Uterus (tissue), 2 donors: Measurements from ENCODE around the gene GADD45B.

Experiments
- POLR2A ChIP-seq, 2 donors: fragments of 450-650 bp; IDR thresholded peaks; one replicate each; pipeline ENCODE4 v1.6.1; 2016; ENCODE audit warnings: antibody characterized with exemption in 2 of 2, mild to moderate bottlenecking in 1 of 2, moderate library complexity in 1 of 2
- TF ChIP-seq, protein P1 (sequence below), 4 experiments: fragments of 200-600 bp in 2 of 4; fragments of 450-650 bp in 2 of 4; sonication (generic) in 2 of 4; IDR thresholded peaks; one replicate each; pipeline ENCODE4 v1.5.1; 2016 to 2019; ENCODE audit warnings: antibody characterized with exemption in 4 of 4, mild to moderate bottlenecking in 2 of 4, moderate library complexity in 1 of 4

DNA sequence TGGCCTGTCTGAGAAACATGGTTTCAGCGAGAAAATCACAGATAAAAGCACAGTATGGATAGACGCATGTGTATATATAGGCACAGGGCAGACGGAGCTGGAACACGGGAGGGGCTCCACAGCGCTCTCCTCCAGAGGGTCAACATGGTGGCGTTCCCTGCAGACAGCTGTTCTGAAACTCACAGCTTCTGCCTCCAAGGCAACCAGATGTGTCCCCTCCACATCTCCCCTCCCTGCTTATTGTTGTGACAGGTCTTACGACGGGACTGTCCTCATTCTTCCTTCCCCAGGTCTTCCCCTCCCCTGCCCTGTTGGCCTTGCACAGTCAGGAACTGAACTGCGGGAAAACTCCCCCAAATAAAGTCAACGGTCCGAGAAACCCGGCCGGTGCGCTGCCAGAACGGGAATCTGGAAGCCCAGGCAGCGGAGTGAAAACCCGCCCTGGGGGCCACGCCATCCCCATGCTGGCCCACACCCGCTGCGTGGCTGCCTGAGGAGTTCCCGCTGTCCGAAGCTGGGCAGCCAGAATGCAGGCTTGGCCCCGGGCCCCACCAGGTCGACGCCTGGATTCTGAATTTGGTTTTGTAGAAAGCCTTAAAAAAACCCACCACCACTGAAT, 45.9 kb upstream of the GADD45B start:
- TF ChIP-seq POLR2A (IDR thresholded peaks at IDR 0.05), result no peak
- TF ChIP-seq, protein P1, sequence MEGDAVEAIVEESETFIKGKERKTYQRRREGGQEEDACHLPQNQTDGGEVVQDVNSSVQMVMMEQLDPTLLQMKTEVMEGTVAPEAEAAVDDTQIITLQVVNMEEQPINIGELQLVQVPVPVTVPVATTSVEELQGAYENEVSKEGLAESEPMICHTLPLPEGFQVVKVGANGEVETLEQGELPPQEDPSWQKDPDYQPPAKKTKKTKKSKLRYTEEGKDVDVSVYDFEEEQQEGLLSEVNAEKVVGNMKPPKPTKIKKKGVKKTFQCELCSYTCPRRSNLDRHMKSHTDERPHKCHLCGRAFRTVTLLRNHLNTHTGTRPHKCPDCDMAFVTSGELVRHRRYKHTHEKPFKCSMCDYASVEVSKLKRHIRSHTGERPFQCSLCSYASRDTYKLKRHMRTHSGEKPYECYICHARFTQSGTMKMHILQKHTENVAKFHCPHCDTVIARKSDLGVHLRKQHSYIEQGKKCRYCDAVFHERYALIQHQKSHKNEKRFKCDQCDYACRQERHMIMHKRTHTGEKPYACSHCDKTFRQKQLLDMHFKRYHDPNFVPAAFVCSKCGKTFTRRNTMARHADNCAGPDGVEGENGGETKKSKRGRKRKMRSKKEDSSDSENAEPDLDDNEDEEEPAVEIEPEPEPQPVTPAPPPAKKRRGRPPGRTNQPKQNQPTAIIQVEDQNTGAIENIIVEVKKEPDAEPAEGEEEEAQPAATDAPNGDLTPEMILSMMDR (IDR thresholded peaks at IDR 0.05), result no peak
